H1 (cell line): Measurements from ENCODE around the gene CIB4. TPM values are rescaled to one million over a fixed set of nuclear protein-coding genes. Genes with fewer than 3 reads are reported as not detected.

Experiments
- BRCA1 ChIP-seq: IDR thresholded peaks from 2 replicates; pipeline ENCODE4 v1.6.1; 2012; ENCODE audit warnings: low read depth, low read length, improper control_type of control experiment
- polyA plus RNA-seq, 7 experiments: library from polyadenylated mRNA; depleted of rRNA in 3 of 7; stranded (reverse) in 5 of 7; unstranded in 2 of 7; fragments of >200 nt in 5 of 7; fragments of 200-250 nt in 2 of 7; gene quantifications; 1 replicate in 5 of 7; 2 replicates in 1 of 7; 4 replicates in 1 of 7; pipeline versions ENCODE4 v1.2.1 to v1.2.3, GENCODE V29; 2011 to 2013; ENCODE audit warnings: missing spikeins in 2 of 7, mixed read lengths in 2 of 7
- total RNA-seq: library from RNA; stranded (reverse); fragmentation: NEBNext Ultra II Directional; extraction: Animal tissue kit (Norgen Biotek cat#: 25700); gene quantifications from 2 replicates; pipeline ENCODE4 v1.2.1, GENCODE V29; 2021

CIB4 gene
- total and polyA plus RNA-seq, 2 of the 8 experiments (the other 6 are each of a cell fraction or from before 2014, with no cell fraction given), result not detected

DNA sequence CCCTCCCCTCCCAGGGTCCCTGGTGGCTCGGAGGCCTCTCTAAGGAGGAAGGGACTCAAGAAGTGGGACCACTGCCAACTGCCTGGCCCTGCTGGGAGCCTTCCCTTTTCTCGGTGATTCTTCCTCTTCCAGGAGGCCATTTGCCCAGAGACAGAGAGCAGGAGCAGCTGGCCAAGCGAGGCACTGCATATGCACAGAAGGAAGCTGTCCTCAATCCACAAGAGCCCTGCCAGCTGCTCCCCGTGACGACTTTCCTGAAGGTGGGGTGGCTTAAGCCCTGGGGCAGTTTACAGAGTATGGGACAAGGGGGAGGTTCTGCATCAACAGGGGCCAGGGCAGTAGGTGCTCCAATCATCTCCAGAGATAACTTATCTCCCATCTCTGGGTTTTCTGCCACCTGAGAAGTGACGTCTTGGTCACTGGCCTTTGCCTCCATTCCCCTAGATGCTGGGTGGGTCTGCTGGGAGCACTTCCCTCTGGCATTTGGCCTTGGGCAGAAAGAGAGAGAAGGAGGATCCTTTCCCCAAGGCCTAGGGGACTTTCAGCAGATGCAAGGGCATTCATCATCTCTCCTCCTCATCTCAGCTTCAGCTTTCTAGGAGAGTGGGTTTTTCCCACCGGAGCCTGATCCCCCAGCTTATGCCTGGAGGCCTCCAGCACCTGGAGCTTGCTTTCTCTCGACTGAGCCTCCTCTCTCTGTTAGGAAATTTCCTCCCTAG is 28.5 kb downstream of the CIB4 start (continued):
- TF ChIP-seq BRCA1, result no peak
